ENCODE results near the gene CUTA.
A peak's percentile ranks its signal among the peaks of the same experiment; 100 is the strongest.

DNA sequence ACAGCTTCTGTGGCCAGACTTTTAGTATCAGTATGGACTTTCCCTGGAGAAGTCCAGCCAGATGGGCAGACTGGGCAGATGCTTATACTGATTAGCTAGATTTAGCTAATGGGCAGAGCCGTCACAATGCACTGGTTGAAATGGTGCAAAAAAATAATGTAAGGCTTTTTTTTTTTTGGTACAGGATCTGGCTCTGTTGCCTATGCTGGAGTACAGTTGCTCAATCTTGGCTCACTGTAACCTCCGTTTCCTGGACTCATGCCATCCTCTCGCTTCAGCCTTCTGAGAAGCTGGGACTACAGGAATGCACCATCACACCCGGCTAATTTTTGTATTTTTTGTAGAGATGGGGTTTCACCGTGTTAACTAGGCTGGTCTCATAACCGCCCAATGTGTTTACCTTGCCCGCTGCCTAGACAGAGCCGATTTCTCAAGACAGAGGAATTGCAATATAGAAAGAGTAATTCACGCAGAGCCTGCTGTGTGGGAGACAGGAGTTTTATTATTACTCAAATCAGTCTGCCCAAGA is 42.7 kb downstream of the CUTA start:
- peak; percentile 74 for TF ChIP-seq GATA2 (IDR thresholded peaks at IDR 0.05; ENCODE audit: low read depth, low read length)
- peak; percentile 49; the same call in 1 of the 2 replicates for TF ChIP-seq GATA3 (IDR thresholded peaks at IDR 0.05; ENCODE audit: low read depth, low read length)

Measured in SH-SY5Y (cell line).